NCI-H2171 treated with DMSO at 0.1 percent for 48 hours (cell line): Measurements from ENCODE around the gene CLDN5.

ENCODE experiments used
- DNase-seq: peaks from one replicate; lab custom pipeline; 2025; lab: John Stamatoyannopoulos, UW

CLDN5 gene

DNA sequence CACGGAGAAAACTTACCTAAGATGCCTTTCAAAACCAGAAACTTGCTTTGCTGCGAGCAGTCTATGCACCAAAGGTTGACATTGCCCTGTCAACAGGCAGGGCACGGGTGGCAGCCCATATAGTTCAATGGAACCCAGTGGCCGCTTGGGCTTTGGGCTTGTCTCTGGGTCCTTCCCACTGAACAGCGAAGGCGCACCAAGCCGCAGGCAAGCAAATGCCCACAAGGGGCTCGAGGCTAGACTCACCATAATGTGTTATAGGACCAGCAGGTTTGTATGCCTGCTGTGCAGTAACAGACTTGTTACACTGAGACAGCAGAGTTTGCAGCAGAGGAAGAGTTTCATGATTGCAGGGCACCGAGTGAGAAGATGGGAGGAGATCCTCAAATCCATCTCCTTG is 20.3 kb downstream of the CLDN5 start:
- DNase-seq = no peak

DNA sequence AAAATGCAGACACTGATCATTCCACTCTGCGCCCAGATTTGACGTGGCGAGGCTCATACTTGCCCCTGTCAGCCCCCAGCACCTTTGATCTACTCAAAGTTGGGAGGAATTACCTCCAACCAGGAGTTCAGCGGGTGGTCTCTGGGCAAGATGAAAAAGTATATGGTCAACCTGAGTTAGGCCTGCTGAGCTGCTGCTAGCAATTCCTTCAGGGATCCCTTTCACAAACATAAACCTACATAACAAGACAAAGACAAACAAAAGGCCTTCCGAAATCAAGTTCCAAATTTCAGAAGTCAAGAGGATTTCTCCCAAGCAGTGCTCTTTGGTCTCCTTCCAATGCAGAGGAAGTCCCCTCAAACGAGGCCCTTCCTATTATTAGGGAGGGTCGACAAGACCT is 20.8 kb downstream of the CLDN5 start:
- no peak for DNase-seq

DNA sequence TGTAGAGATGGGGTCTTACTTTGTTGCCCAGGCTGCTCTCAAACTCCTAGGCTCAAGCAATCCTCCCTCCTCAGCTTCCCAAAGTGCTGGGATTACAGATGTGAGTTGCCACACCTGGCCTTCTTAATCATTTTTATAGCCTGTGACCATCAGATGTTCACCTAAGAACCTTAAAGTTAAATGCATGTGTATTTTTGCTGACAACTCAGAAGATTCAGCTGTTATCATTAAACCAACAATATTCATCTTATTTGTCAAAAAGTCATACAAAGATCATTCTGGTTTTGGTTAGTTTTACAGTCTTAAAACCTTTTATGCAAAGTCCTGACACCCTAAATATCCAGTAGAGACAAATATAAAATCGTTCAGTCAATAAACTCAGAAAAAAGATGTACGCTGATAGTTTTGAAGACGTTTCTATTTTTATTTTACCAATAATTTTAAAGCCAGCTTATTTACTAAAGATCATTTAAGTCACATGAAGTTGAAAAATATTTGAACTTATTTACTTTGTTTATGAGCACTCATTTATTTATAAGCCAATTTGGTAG is 22.2 kb downstream of the CLDN5 start:
- DNase-seq = no peak

DNA sequence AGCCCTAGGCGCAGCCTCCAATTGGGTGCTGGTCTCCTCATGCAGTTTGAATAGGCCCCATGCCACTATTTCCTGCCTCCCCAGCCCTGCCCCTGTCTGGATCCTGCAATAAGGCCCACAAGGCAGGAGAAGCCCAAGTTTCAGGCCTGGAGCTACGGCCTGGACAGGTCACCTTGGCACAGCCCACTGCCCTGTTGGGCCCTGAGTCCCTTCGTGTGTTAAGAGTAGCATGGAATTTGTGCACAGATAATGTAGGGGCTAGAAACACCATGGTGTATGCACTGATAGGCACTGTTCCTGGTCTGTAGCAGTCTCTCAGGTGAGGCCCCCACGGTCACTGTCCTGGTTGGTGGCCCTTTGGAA is 24.3 kb downstream of the CLDN5 start:
- DNase-seq = no peak

DNA sequence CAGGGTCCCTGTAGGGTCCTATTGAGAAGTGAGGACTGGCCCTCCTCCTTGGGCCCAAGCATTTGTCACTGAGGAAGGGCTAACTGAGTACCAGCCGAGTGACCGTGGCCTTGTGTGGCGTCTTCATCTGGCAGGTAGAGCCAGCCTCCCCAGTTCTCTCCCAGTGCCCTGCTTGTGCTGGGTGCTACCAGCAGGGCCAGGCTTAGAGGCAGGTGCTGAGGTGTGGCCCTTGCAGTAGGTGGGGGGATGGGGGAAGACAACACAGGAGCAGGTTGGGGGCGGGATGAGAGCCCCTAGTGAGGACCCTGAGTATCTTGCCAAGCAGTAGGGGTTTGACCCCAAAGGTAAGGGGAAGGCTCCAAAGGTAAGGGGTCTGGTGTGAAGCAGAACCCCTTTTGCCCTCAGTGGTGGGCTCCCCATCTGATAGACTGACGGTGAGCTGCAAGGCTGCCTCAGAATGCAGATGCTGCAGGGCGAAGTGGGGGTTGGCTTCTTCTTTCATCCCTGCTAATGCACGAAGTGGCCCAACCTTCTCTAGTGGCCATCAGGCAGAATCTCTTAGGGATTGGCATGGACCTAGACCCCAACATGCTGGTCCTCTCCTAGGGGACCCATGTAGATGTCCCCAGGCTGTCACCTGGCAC is 24.9 kb downstream of the CLDN5 start:
- no peak for DNase-seq

DNA sequence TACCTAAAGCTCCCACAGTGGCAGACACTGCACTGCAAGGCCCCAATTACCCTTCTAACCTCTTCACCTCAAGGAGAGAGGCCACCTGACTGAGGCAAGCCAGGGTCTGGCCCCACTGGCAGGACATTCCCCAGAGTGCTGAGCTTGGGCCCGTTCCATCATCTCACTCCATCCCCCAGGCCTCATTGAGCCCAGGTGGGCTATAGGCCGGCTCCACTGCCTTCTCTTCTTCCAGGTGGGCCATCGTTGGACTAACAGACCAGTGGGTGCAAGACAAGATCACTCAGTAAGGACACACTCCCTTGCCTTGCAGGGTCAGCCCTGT is 25.4 kb downstream of the CLDN5 start:
- no peak for DNase-seq

DNA sequence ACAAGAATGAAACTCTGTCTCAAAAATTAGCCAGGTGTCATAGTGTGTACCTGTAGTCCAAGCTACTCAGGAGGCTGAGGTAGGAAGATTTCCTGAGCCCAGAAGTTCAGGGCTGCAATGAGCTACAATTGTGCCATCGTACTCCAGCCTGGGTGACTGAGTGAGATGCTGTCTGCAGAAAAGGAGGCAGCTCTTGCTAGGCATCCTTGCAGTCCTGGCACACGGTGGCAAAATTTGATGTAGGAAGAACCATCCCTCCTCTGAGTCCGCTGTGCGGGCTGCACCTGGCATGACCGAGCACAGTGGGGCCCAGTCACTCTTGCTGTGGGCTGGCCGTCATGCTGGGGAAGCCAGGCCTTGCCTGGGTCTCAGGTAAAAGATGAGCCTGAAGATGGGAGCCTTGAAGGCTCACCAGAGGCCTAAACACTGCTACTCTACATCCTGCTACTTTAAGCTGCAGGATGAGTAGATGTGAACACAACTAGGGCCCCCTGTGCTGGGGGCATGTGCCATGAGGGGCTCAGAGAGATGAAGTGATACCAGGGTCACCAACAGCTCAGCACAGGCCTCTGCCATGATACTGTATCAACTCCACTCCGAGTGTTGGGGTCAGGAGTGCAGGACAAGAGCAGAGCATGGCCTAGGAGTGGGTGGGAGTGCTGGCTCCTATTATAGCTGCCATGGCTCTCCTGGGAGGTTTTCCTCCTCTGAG is 25.9 kb downstream of the CLDN5 start:
- no peak for DNase-seq

DNA sequence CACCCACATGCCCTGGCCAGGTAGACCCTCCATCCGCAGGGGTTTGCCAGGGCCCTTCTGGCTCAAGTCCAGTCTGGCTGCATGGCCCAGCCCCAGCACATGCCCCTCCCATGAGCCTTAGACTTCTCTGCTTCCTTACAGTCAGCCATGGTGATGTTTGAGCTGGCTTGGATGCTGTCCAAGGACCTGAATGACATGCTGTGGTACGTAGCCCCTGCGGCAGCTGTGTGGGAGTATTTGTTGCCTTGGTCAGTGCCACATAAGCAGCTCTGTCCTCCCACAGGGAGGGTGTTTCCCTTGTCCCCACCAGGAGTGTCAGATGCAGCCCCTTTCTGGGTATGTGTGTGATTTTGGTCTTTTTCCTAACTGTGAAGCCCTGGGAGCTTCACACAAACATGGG is 27.0 kb downstream of the CLDN5 start:
- no peak for DNase-seq

DNA sequence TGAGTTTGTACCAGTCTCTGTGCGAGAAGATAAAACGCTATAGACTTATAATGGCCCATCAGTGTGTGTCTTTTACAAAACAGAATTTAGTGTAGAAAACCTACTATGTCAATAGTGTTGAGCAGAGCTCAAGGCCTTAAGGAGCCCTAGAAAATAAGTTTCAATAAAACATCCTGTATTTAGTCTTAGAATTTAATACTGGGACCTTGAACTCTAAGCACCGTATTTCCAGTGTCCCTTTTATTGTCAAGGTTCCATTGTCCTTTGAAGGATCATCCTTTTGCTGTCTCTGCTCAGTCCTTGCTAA is 27.9 kb downstream of the CLDN5 start:
- DNase-seq = no peak

DNA sequence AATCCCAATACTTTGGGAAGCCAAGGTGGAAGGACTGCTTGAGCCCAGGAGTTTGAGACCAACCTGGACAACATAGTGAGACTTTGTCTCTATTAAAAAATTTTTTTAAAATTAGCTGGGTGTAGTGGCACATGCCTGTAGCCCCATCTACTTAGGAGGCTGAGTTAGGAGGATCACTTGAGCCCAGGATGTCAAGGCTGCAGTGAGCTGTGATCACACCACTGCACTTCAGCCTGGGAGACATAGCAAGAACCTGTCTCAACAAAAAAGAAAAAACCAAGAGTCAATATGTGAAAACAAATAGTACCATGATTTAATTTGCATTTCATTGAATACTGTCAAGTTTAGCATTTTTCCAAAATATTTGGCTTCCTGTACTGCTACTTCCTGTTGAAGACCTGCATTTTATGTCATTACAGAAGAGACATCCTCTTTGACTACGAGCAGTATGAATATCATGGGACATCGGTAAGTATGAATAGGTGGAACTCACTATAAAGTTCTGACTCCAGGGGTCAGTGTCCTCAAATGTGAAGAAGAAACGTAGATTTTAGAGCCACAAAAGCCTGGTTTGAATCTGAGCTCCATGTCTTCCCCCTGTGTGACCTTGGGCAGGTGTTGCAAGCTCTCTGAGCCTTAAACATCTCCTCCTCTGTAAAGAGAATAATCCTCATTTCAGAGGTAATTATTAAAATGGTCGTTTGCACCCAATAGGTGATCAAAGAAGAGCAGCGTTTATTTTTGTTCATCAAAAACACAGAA is 28.5 kb downstream of the CLDN5 start:
- no peak for DNase-seq

DNA sequence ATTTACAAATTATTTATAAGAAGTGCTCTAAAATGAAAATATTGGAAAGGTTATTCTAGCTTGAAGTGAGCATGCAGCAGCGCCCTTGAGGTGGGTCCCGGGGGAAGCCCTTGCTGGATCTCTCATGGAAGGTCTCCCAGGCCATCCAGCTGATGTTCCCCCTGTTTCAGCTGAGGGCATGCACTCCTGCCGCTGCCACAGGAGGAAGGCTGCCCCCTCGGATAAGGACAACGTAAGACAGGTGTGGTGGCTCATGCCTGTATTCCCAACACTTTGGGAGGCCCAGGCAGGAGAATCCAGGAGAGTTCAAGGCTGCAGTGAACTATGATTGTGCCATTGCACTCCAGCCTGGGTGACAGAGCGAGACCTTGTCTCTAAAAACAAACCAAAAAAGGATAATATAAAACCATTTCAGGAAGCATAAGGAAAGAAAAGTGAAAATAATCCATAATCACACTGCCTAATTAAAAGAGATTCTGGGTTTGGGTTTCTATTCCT is 29.5 kb downstream of the CLDN5 start:
- no peak for DNase-seq

DNA sequence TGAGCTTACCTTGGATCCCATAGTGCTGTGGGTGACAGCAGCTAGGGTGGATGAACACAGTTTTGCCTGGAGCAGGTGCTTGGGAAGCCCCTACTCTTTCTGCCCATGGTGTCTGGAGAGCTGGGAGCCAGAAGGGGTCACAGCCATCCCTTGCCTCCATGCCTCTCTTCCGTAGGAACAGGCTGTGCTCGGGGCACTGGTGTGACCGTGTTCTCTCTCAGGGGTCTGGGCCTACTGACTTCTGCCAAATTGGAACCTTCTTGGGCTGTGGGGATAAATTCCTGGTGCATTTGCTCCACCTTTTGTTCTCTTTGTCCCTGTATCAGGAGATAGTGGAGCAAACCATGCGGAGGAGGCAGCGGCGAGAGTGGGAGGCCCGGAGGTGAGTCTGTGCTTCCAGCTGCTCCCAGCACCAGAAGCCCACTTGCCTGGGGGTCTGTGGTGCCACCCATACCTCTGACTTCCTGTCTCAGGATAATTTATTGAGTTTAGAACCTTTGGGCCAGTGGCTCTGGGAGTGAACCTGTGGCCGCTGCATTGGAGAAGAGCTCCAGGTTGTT is 30.1 kb downstream of the CLDN5 start:
- DNase-seq = no peak

DNA sequence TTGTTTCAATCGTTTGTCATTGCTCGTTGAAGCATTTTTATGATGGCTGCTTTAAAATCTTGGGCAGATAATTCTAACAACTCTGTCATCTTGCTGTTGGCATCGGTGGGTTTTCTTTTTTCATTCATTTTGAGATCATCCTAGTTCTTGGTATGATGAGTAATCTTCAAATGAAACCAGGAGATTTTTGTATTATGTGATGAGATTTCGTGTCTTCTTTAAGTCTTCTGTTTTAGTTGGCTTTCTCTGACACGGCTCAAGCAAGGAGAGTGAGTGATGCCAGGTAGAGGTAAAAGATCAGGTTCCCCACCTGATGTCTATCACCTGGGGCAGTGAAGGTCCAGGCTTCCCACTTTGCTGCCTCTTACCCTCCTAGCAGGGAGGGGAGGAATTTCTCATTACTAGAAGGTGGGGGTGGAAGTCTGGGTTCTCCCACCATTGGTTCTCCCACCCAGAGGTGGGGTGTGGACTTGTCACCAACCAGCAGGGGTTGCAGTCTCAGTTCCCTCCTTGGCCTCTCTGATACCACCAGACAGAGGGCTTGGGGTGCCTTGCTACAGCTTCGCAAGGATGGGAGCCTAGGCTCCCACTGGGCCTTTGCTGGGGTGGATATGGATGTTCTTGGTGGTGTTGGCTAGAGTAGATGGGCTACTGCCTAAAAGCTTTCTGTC is 31.6 kb downstream of the CLDN5 start:
- DNase-seq = no peak

DNA sequence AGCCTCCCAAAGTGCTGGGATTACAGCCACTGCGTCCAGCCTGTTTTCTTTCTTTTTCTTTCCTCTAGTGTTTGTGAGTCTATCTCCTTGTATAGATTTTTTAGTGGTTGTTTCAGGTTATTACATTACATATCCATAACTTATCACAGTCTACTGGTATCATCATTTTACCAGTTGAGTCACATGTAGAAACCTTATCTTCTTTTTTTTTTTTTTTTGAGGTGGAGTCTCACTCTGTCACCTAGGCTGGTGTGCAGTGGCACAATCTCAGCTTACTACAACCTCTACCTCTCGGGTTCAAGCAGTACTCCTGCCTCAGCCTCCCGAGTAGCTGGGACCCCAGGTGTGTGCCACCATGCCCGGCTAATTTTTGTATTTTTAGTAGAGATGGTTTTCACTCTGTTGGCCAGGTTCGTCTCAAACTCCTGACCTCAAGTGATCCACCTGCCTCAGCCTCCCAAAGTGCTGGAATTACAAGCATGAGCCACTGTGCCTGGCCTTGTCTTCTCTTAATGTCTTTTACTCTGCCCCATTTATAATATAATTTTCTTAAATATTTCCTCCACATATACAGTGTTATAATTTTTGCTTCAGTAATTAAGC is 33.5 kb downstream of the CLDN5 start:
- DNase-seq = no peak

DNA sequence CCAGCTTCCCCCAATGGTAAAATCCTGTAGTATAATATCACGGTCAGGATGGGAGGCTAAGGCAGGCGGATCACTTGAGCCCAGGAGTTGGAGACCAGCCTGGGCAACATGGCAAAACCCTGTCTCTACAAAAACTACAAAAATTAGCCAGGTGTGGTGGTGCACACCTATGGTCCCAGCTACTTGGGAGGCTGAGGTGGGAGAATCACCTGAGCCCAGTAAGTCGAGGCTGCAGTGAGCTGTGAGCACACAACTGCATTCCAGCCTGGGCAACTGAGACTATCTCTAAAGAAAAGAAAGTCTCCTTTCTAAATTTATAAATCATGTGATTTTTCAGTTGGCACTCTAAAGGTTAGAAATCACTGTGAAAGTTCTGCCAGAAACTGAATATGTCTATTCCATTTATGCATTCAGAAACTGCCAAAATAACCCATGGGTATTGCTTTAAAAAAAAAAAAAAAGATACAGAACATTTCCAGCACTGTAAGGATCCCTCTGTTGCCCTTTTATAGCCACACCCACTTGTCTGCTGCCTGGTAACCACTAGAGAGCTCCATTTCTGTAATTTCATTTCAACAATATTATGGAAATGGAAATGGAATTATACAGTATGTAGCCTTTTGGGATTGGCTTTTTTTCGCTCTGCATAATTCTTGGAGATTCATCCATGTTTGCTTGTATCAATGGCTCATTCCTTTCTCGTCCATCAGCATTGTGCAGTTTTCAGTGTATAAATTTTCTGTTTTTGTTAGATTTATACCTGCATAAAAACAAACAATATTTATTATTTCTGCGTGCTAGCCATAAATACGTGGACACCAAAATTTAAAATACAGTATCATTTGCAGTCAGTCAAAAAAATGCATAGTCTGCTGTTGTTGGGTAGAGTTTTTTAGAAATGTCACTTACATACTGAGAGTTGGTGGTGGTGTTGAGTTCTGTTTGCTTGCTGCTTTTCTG is 35.0 kb downstream of the CLDN5 start:
- peak; percentile 31 for DNase-seq

DNA sequence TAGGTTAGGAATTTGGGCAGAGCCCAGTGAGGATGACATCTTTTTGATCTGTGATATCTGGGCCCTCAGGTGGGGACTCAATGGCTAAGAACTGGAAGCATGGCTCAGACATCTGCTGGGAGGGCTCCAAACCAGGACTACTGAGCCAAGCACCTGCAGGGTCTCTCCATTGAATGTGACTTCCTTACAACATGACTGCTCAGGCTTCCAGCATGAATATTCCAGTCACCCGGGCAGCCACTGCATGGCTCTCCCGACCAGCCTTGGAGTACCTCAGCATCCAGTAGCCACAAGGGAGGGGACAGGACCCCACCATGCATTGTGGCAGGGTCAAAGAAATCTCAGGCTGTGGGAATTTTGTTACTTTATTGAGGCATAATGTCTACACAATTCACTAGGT is 35.9 kb downstream of the CLDN5 start:
- DNase-seq = no peak

DNA sequence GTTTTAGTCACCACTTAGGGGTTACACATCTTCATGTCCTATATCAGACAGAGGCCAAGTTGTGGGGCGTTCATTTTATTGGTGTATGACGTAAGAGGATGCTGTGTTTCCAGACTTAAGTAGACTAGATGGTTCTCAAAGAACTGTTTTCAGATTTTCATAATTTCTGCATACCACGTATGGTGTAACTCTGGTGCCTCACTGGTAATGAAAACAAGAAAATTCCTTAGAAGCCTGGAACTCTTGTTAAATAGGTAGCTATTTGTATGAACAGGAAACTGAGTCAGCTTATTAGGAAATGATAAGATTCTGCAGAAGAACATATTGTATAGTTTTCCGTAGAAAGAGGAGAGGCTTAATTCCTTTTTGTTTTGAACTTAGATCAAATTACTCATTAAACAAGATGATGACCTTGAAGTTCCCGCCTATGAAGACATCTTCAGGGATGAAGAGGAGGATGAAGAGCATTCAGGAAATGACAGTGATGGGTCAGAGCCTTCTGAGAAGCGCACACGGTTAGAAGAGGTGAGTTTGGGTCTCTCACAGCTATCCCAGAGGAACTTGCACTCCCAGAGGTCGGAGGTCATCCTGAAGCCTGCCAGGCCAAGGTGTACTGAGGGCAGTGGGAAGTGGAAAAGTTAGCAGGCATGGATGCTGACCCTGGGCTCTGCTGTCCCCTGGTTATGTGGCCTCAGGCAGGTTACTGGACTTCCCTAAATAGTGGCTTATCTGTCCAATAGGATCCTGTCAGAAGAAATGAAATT is 40.5 kb downstream of the CLDN5 start:
- DNase-seq = no peak

DNA sequence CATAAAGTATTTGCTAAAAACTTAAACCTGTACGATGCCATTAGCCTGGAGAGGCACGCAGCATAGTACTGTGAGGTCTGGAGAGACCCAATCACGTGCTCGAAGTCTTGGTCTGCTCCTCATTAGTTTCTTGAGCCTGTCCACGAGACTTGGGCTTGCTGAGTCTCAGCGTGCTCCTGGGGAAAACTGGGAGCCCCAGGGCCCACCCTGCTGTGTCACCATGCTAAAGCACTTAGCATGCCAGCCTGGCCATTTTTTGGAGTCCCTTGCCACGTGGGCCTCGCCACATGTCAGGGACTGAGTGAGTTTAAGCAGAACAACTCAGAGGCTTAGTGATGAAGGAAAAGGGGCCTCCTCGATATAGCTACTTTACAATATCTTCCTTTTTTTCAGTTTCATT is 41.9 kb downstream of the CLDN5 start:
- DNase-seq = no peak

DNA sequence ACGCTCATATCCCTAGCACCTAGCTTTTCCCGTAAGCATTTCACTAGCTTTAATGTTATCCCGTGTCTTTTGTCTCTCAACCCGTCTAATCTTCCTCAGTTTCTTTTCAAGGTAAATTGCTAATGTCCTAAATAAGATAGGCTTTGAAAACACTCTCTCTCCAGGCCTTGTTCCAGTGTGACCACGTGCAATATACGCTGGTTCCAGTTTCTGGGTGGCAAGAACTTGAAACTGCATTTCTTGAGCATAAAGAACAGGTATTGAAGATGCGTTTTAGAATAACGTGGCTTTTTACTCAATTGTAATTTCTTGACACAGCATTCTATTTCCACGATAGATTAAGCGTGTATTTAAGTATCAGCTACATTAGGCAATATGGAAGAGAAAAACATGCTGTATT is 43.4 kb downstream of the CLDN5 start:
- no peak for DNase-seq

DNA sequence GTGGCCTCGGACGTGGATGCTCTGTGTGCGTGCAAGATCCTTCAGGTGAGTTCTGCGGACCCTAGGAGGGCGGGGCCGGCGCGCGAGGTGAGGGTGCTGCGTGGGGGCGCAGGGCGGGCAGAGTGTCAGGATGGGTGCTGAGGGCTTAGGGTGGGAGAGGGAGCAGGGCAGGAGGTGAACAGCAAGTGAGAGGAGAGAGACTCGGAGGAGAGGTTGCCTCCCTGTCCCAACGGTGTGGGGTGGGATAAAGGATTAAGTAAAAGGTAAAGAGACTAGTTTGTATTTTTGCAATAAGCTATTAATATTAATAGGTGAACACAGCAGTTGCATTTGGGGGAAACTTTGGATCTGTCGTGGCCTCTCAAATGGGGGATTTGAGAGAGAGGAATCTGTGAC is 44.0 kb downstream of the CLDN5 start:
- no peak for DNase-seq
